SK-N-MC (cell line): Measurements from ENCODE around the gene ANKRD50.

ENCODE experiments used
- EZH2 ChIP-seq: fragments of 200-600 bp; sonication (generic); IDR thresholded peaks from one replicate; pipeline ENCODE4 v1.6.1; 2017; ENCODE audit warnings: antibody characterized with exemption
- FOXP2 ChIP-seq: optimal IDR thresholded peaks from 2 replicates; pipeline ENCODE3; 2011; ENCODE audit warnings: mild to moderate bottlenecking, moderate library complexity; ENCODE audit not compliant: insufficient read depth; ENCODE audit errors: extremely low read length, control extremely low read depth
- POLR2AphosphoS5 ChIP-seq: IDR thresholded peaks from 2 replicates; pipeline ENCODE4 v1.6.1; 2012; ENCODE audit warnings: mild to moderate bottlenecking, low read depth, low read length, borderline replicate concordance

GRCh38 chr4:124633285-124633941 lies 79.1 kb downstream of the ANKRD50 start:
- TF ChIP-seq POLR2AphosphoS5 (no peak), EZH2 (no peak), FOXP2 (no peak)
